Measurements from ENCODE around the gene EDA.
"Not testable (repeated sequence)": the region's sequence is repeated elsewhere in the genome, so short reads cannot be mapped to it uniquely, and the experiment has no call there.

The EDA gene

GRCh38 chrX:69741721-69742120 is 125.8 kb downstream of the EDA start:
- DNase-seq (ENCODE audit: low read depth in 4 of 4, low spot score in 1 of 4), result no peak

- DNase-seq (ENCODE audit: low read depth in 4 of 4, low spot score in 1 of 4), result no peak
Observed at GRCh38 chrX:69746051-69746450, 130.1 kb downstream of the EDA start.

- DNase-seq (ENCODE audit: low read depth in 4 of 4, low spot score in 1 of 4), result no peak
Observed at GRCh38 chrX:69748055-69748454, 132.1 kb downstream of the EDA start.

DNA sequence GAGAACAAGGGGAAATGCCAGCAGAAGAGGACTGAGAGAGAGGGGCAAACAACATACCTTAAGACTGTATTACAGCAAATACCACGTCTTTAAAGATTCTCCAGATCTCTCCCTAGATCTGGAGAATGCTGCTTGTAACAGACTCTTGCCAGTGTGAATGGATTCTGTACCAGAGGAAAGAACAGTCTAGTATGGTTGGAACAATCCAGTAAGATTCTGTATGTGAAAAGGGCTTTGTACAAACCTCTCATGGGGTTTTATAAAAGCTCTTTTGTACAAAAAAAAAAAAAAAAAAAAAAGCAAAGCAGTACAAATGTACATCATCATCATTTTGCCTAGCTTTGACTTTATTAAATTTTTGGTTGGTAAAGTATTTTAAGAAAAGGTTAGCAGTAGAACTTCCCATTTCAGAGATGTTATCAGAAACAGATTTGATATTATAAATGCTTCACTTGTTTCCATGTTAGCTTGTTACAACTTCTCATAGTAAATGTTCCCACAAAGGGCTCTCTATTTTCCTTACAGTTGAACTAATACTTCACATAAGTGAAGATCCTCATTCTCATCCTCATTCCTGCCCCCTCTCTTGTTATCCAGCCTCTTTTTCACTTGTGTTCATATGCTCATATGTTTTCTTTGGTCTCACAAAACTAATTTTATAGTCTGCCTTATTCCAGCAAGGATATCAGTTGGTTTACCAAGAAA is 144.2 kb downstream of the EDA start:
- no peak for DNase-seq (ENCODE audit: low read depth in 4 of 4, low spot score in 1 of 4)

GRCh38 chrX:69761633-69762032 is 145.7 kb downstream of the EDA start:
- no peak for DNase-seq (ENCODE audit: low read depth in 4 of 4, low spot score in 1 of 4)

GRCh38 chrX:69762340-69762739 is 146.4 kb downstream of the EDA start:
- no peak for DNase-seq (ENCODE audit: low read depth in 4 of 4, low spot score in 1 of 4)

DNA sequence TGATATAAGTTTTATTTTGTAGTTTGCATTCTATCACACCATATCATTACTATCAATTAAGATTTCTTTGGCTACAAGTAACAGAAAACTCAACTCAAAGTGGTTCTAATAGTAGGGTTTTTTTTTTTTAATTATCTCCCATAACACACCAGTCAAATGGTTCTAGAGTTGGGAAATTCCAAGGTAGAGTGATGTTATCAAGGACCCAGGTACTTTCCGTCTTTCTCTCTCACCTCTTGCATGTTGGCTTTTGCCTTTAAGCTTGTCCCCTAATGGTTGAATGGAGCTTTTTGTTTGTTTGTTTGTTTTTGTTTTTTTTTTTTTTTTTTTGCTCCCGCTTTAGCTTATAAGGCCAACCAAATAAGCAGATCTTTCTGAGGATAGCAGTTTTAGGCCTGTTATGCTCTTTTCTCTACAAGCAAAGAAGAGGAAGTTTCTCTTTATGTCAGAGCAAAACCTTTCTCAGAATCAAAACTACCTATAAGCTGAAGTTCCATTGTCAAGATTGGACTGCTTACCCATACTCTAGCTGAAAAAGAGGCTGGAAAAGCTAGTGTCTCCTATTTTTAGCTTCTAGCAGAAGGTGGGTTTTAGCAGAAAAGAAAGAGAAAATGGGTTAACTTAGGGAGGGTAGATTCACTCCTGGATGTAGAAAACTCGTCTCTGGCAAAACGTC is 177.5 kb downstream of the EDA start:
- no peak for DNase-seq (ENCODE audit: low read depth in 4 of 4, low spot score in 1 of 4)

GRCh38 chrX:69795702-69796101 is 179.8 kb downstream of the EDA start:
- no peak for DNase-seq (ENCODE audit: low read depth in 4 of 4, low spot score in 1 of 4)

GRCh38 chrX:69807400-69807799 is 191.5 kb downstream of the EDA start:
- no peak for DNase-seq (ENCODE audit: low read depth in 4 of 4, low spot score in 1 of 4)

DNA sequence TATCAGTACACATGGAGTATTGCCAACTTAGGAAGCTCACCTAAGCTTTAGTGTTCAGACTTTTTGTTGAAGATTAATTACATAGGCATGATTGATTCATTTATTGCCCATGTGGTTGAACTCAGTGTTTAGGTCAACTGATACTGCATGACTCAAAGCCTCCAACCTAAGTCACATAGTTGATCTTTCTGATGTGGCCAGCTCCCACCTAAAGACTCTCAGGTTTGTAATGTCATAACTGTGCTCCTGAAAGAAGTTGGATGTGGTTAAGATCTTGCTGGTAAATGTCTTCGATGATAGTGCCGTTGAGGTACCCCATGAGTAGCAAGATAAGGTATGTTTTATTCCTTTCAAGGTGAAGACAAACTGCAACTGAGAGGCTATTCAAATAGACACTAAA is 192.5 kb downstream of the EDA start:
- no peak for DNase-seq (ENCODE audit: low read depth in 4 of 4, low spot score in 1 of 4)

- DNase-seq (ENCODE audit: low read depth in 4 of 4, low spot score in 1 of 4), result no peak
Observed at GRCh38 chrX:69813677-69814076, 197.8 kb downstream of the EDA start.

- DNase-seq (ENCODE audit: low read depth in 4 of 4, low spot score in 1 of 4), result no peak
Observed at GRCh38 chrX:69815063-69815462, 199.2 kb downstream of the EDA start.

DNA sequence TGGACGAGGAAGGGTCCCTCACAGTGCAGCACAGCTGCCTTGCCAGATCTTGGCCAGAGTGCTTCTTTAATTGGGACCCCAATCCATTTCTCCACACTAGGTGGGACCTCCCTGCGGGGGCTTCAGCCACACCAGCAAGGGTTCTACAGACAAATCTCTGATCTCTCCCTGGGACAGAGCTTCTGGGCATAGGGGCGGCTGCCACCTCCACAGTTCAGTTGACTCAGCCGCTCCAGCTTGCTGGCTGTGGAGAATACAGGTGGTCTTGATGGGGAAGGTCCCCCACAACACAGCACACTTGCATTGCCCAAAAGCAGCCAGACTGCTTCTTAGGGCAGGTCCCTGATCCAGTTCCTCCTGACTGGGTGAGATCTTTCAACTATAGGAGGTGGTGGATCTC is 199.6 kb downstream of the EDA start:
- DNase-seq (ENCODE audit: low read depth in 4 of 4, low spot score in 1 of 4), result no peak

DNA sequence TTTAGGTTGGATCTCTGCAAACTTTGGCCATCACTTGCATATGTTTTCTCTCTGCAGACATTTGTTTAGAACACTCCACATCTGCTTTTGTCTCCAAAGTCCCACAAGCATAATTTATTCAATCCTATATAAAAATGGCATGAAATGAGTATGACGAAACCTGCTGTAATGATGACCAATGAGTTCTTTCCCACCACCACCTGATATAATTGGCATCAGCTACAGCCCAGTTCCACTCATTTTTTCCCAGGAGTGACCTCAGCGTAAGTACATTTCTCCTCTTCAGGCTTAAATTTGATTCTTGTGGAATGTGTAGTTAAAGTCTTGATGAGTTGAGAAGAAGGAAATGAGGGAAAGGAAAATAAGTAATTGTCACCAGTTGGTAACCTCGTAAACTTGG is 228.7 kb downstream of the EDA start:
- no peak for DNase-seq (ENCODE audit: low read depth in 4 of 4, low spot score in 1 of 4)

DNA sequence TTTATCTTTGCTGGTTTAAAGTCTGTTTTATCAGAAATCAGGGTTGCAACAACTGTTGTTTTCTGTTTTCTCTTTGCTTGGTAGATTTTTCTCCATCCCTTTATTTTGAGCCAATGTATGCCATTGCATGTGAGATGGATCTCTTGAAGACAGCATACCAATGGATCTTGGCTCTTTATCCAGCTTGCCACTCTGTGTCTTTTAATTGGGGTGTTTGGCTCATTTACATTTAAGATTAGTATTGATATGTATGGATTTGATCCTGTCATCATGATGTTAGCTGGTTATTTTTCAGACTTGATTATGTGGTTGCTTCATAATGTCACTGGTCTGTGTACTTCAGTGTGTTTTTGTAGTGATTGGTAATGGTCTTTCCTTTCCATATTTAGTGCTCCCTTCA is 244.1 kb downstream of the EDA start:
- DNase-seq (ENCODE audit: low read depth in 4 of 4, low spot score in 1 of 4), result not testable (repeated sequence)

- no peak for DNase-seq (ENCODE audit: low read depth in 4 of 4, low spot score in 1 of 4)
Observed at GRCh38 chrX:69876221-69876620, 260.3 kb downstream of the EDA start.

DNA sequence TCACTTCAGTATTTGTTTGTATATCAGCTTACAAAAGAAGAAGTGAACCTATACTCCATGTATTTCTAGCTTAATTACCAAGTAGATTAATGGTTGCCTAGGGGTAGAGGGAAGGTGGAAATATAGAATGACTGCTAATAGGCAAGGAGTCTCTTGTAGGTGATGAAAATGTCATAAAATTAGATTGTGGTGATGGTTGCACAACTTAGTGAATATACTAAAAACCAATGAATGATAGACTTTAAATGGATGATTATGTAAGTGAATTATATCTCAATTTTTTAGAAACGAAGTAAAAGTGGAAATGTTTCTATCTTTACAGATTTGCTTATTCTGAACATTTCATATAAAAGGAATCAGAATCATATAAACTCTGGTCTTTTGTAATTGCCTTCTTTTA is 268.3 kb downstream of the EDA start:
- no peak for DNase-seq (ENCODE audit: low read depth in 4 of 4, low spot score in 1 of 4)

GRCh38 chrX:69896046-69896445 is 280.1 kb downstream of the EDA start:
- DNase-seq (ENCODE audit: low read depth in 4 of 4, low spot score in 1 of 4), result no peak

GRCh38 chrX:69900491-69900890 is 284.6 kb downstream of the EDA start:
- no peak for DNase-seq (ENCODE audit: low read depth in 4 of 4, low spot score in 1 of 4)

DNA sequence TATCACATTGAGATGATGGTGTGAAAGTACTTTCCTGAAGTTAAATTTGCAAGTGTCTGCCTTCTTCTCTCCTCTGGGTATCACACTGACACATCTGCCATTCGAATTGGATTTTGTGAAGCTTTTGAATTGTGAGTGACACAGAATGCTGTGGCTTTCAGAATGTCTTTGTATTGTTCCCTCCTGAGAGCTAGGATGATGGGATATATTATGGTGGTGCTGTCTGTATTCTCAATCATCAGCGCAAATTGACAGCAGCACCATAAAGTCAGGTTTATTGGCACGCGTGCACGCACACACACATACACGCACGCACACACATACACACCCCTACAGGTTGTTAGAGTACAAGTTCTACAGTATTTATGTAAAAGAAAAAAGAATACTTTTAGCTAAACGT is 290.5 kb downstream of the EDA start:
- DNase-seq (ENCODE audit: low read depth in 4 of 4, low spot score in 1 of 4), result no peak

GRCh38 chrX:69914781-69915180 is 298.9 kb downstream of the EDA start:
- DNase-seq (ENCODE audit: low read depth in 4 of 4, low spot score in 1 of 4), result no peak

GRCh38 chrX:69919749-69920148 is 303.8 kb downstream of the EDA start:
- DNase-seq (ENCODE audit: low read depth in 4 of 4, low spot score in 1 of 4), result no peak

DNA sequence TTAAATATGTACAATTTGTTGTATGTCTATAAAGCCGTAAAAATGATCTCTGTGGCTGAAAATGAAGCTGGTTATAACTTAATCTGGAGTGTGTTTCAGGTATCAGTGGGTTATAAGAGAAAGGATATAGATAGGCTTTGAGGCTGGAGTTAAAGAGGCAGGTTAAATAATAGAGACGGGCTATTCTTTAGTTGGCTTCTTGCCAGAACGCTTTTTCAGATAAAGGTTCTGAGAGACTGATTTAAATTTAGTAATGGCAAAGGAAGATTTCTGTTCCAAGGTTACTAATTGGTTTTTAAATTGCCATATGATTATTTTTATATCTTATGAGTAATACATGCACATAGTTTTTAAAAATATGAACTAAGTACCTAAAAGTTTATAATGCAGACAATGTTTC is 316.4 kb downstream of the EDA start:
- DNase-seq (ENCODE audit: low read depth in 4 of 4, low spot score in 1 of 4), result no peak
